Thoracic aorta (tissue), 2 donors: Measurements from ENCODE around the gene CYFIP2. TPM values are rescaled to one million over a fixed set of nuclear protein-coding genes. Genes with fewer than 3 reads are reported as not detected.

Experiments
- ATAC-seq: fragments of 150-250 bp; one replicate; pipeline ENCODE4 v1.8.0; 2017; ENCODE audit warnings: low read depth; ENCODE audit not compliant: insufficient number of reproducible peaks, low FRiP score
- DNase-seq: peaks from one replicate; pipeline ENCODE4 v3.0.0-alpha.2; 2020; ENCODE audit warnings: low spot score
- H3K27ac ChIP-seq, 2 donors: fragments of 200-600 bp; sonication (generic); 1 replicate in 1 of 2; 2 replicates in 1 of 2; pipeline ENCODE4 v1.5.1; 2016; ENCODE audit warnings: mild to moderate bottlenecking in 2 of 2, moderate library complexity in 2 of 2
- H3K27me3 ChIP-seq: fragments of 200-600 bp; sonication (generic); replicated peaks from 2 replicates; pipeline ENCODE4 v1.6.0; 2016; ENCODE audit warnings: mild to moderate bottlenecking; ENCODE audit not compliant: insufficient read depth
- H3K36me3 ChIP-seq: fragments of 200-600 bp; sonication (generic); one replicate; pipeline ENCODE4 v1.5.1; 2016
- H3K4me1 ChIP-seq, 2 donors: fragments of 200-600 bp; sonication (generic); 1 replicate in 1 of 2; 2 replicates in 1 of 2; pipeline versions ENCODE4 v1.5.1 to v1.6.0; 2016; ENCODE audit warnings: low read depth in 2 of 2, mild to moderate bottlenecking in 1 of 2; ENCODE audit not compliant: control insufficient read depth in 1 of 2
- H3K4me3 ChIP-seq: fragments of 200-600 bp; sonication (generic); 2 replicates; pipeline ENCODE4 v1.5.1; 2016; ENCODE audit warnings: mild to moderate bottlenecking
- H3K9me3 ChIP-seq: fragments of 200-600 bp; sonication (generic); 2 replicates; pipeline ENCODE4 v1.5.1; 2016
- CTCF ChIP-seq: fragments of 200-600 bp; sonication (generic); IDR thresholded peaks from one replicate; pipeline ENCODE4 v1.5.1; 2019; ENCODE audit warnings: antibody characterized with exemption
- total RNA-seq, 2 donors: library from RNA; depleted of rRNA; stranded (reverse); fragments of >200 nt; gene quantifications; one replicate each; pipeline versions ENCODE4 v1.1.0 to v1.2.3, GENCODE V29; 2016

The CYFIP2 gene
- total RNA-seq, 2 donors from 2014 or later: 60.0 to 192 TPM

DNA sequence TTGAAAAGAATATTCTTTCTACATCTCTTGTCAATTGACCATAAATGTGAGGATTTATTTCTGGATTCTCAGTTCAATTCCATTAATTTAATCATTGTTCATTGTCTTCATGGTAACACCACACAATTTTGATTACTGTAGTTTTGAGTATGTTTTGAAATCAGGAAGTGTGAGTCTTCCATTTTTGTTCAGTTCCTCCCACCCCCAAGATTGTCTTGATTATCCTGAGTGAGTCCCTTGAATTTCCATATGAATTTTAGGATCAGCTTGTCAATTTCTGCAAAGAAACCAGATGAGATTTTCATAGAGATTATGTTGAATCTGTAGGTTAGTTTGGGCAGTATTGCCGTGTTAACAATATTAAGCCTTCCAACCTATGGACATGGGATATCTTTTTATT, 9.5 kb downstream of the CYFIP2 start:
- no peak for TF ChIP-seq CTCF
- no peak overlapping the region for H3K4me3 ChIP-seq
- no peaks in the 10 kb centered on the region for H3K9me3 ChIP-seq
- no peak for ATAC-seq
- no peak overlapping the region for H3K27ac ChIP-seq
- no peaks in the 10 kb centered on the region for H3K27me3 ChIP-seq
- no peaks in the 10 kb centered on the region for H3K36me3 ChIP-seq
- peaks cover 0 to 8% of the 10 kb centered on the region in 2 donors for H3K4me1 ChIP-seq
- no peak for DNase-seq

- Histone ChIP-seq H3K27ac (no peak overlapping the region), H3K4me3 (no peak overlapping the region), H3K9me3 (no peaks in the 10 kb centered on the region), H3K36me3 (no peaks in the 10 kb centered on the region), H3K4me1 (peaks cover 0 to 8% of the 10 kb centered on the region in 2 donors), H3K27me3 (no peaks in the 10 kb centered on the region)
- ATAC-seq: no peak
- TF ChIP-seq CTCF: no peak
- no peak for DNase-seq
Measured at GRCh38 chr5:157278319-157279037, 12.6 kb downstream of the CYFIP2 start.

- DNase-seq (no peak), ATAC-seq (no peak)
- Histone ChIP-seq H3K4me1 (peaks cover 0 to 8% of the 10 kb centered on the region in 2 donors), H3K4me3 (no peak overlapping the region), H3K36me3 (no peaks in the 10 kb centered on the region), H3K27me3 (no peaks in the 10 kb centered on the region), H3K9me3 (no peaks in the 10 kb centered on the region), H3K27ac (no peak overlapping the region)
- no peak for TF ChIP-seq CTCF
Measured at GRCh38 chr5:157279605-157280239, 13.8 kb downstream of the CYFIP2 start.

GRCh38 chr5:157280927-157281326, 15.0 kb downstream of the CYFIP2 start:
- H3K27me3 ChIP-seq: no peaks in the 10 kb centered on the region
- H3K4me3 ChIP-seq: no peak overlapping the region
- H3K4me1 ChIP-seq: peaks cover 0 to 8% of the 10 kb centered on the region in 2 donors
- no peaks in the 10 kb centered on the region for H3K9me3 ChIP-seq
- ATAC-seq (no peak), DNase-seq (no peak)
- no peak overlapping the region for H3K27ac ChIP-seq
- no peaks in the 10 kb centered on the region for H3K36me3 ChIP-seq
- no peak for TF ChIP-seq CTCF

DNA sequence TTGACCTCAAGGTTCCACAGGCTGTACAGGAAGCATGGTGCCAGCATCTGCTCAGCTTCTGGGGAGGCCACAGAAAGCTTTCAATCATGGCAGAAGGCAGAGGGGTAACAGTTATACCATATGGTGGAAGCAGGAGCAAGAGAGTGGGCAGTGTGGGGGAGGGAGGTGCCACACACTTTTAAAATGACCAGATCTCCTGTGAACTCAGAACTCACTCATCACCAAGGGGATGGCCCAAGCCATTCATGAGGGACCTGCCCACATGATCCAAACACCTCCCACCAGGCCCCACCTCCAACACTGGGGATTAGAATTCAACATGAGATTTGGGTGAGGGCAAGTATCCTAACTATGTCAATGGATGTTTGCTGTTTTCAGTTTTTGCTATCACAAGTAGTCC, 16.2 kb downstream of the CYFIP2 start:
- H3K27ac ChIP-seq: no peak overlapping the region
- no peak for TF ChIP-seq CTCF
- no peaks in the 10 kb centered on the region for H3K9me3 ChIP-seq
- H3K4me1 ChIP-seq: peaks cover 0 to 8% of the 10 kb centered on the region in 2 donors
- no peaks in the 10 kb centered on the region for H3K36me3 ChIP-seq
- DNase-seq (no peak), ATAC-seq (no peak)
- H3K4me3 ChIP-seq: no peak overlapping the region
- H3K27me3 ChIP-seq: no peaks in the 10 kb centered on the region
